ENCODE results near the gene NACC2.

NACC2 gene

GRCh38 chr9:136057236-136058081, 37.6 kb downstream of the NACC2 start:
- no peak for DNase-seq (ENCODE audit: low read depth in 3 of 3)

- DNase-seq (ENCODE audit: low read depth in 3 of 3): no peak
These were observed 38.4 kb downstream of the NACC2 start for GRCh38 chr9:136056546-136057235.

- DNase-seq (ENCODE audit: low read depth in 3 of 3): no peak
These were observed 39.2 kb downstream of the NACC2 start for GRCh38 chr9:136055715-136056545.

- DNase-seq (ENCODE audit: low read depth in 3 of 3): no peak
These were observed 40.0 kb downstream of the NACC2 start for GRCh38 chr9:136054798-136055714.

- no peak for DNase-seq (ENCODE audit: low read depth in 3 of 3)
These were observed 40.9 kb downstream of the NACC2 start for GRCh38 chr9:136054146-136054545.

DNA sequence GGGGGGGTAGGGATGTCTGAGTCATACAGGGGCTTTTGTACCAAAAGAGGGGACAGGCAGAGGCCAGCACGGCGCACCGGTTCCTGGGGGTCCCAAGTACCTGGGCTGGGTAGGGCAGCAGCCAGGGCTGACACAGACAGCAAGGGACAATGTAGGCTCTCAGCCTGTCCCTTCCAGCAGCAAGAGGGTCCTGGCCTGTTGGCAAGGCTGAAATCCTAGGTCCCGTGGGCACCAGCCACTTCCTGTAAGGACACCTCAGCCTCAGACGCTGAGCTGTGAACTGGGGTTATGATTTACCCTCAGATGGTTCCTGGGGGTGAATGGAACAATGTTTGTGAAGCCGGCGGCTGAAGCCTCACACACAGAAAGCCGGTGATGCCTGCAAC, 41.3 kb downstream of the NACC2 start:
- no peak for DNase-seq (ENCODE audit: low read depth in 3 of 3)

DNA sequence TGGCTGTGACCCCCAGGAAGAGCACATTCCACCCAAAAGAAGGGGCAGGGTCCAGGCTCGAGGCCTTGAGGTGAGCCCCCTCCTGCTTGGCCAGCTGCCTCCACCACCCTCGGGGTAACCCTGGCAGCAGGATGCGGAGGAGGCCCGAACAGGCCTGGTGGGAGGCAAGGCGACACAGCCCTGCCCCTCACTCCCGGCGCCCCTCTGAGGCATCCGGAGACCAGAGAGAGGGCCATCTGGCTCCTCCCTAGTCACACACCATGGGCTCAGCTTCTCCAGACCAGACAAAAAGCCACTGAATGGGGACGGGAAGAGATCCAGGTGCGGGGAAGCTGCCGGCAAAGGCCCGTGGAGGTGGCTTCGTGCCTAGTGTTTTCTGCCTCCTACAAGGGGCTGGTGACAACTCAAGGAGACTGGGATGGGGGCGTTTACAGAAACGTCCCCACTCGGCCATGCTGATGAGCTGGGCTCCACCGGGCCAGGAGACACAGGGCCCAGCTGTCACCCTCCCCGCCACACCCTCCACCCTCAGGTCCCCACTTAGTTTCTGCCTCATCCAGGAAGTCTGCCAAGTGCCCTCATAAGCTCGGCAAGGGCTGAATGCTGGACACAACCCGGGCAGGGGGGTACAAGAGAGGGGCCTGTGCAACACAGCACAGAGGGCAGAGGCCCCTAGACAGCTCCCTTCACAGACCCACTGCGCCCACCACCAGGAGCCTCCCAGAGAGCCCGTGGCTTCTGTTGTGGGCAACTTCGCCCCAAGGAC, 41.9 kb downstream of the NACC2 start:
- no peak for DNase-seq (ENCODE audit: low read depth in 3 of 3)

DNA sequence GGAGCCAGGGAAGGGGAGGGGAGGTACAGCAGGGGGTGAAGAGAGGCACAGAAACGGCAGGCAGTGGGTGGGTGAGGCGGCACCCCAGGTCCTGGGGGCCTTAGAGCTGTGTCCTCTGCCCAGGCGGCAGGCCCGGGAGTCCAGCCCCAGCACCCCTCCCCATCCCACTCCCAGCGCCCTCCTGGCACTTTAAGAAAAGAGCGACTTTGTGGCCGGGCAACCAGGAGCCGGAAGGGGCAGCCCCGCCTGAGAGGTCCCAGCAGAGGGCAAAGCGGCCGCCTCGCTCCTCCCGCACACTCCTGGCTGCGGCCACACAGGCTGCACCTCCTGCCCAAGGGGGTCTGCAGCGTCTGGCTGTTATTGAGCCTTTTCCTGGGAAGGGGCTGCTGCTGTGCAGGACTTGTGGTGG, 42.6 kb downstream of the NACC2 start:
- no peak for DNase-seq (ENCODE audit: low read depth in 3 of 3)

DNA sequence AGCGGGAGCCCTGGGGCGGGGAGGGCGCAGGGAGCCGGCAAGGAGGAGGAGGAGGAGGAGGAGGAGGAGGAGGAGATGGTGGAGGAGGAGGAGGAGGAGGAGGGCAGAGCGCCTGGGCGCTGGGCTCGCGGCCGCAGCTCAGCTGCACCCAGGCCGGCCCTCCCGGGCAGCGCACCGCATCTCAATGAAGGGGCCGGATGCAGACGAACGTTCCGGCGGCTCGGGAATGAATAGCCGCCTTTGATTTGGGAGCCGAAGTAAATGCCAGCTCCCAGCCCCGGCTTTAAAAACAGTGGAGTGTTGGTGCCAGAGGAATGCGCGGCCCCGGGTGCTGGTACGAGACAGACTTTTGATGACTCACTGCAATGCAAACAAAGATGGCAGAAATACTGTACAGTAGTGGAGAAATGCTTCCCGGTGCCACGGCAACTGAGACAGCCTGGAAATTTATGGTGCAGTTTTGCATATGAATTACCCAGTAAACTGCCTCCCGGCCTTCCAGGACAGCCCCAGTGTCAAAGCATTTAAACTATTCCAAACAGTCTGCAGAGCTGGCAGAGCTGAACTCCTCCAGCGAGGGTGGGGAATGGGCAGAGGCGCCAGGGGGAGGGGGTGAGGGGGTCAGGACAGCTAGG, 43.1 kb downstream of the NACC2 start:
- peak in 1 of 3 donors; percentile 11 for DNase-seq (ENCODE audit: low read depth in 3 of 3)

DNA sequence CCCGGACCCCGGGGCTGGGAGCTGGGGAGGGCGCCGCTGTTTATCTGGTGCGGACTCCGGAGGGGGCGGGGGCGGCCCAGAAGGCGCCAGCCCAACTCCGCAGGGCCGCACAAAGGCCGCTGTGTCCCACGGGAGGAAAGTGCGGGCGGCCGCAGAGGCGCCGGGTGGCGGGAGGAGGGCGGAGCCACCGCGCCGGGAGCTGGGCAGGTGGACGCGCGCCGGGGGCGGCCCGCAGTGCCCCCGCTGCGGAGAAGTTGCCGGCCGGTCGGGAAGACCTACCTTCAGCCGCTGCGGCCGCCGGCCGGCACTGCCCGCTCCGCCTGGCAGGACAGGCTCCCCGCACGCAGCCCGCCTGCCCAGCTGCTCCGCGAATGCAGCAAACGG, 43.6 kb downstream of the NACC2 start:
- DNase-seq (ENCODE audit: low read depth in 3 of 3): no peak

- DNase-seq (ENCODE audit: low read depth in 3 of 3): no peak
These were observed 44.2 kb downstream of the NACC2 start for GRCh38 chr9:136050701-136051452.

- DNase-seq (ENCODE audit: low read depth in 3 of 3): no peak
These were observed 44.8 kb downstream of the NACC2 start for GRCh38 chr9:136050266-136050700.

GRCh38 chr9:136049491-136050265, 45.4 kb downstream of the NACC2 start:
- no peak for DNase-seq (ENCODE audit: low read depth in 3 of 3)

DNA sequence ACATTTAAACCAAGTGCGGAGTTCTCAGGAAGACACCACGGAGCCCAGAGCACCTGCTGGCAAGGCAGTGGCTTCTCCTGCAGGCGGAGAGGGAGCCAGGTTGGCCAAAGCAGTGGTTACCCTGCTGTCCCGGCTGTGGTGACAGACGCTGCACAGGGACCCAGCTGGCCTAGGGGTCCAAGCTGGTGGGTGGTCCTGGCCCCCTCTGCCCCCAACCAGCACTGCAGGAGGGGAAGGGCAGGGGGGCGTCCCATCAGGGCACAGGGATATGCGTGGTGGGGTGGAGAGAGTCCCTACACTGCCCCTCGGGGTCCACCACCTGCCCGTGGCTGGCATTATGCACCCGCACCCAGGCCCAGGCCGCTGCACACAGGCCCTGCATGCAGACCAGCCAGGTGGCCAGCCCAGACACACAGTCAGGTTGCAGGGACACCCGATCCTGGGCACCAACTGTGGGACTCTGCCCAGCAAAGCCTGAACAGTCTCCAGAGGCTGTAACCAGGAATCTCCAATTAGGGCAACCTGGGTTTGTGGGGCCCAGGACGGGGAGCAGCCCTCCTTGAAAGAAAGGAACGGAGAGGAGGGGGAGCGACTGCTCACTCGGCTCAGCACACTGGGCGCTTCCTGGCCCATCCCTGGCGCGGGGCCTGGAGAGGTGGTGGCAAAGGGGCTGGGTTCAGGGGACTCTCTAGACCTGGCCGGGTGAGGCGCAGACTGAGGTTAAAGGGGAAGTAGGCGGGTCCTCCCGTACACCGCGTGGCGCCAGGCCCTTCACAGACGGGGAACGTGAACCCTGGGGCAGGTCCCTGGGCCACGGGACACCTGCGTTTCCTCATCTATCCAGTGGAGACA, 46.3 kb downstream of the NACC2 start:
- DNase-seq (ENCODE audit: low read depth in 3 of 3): no peak

DNA sequence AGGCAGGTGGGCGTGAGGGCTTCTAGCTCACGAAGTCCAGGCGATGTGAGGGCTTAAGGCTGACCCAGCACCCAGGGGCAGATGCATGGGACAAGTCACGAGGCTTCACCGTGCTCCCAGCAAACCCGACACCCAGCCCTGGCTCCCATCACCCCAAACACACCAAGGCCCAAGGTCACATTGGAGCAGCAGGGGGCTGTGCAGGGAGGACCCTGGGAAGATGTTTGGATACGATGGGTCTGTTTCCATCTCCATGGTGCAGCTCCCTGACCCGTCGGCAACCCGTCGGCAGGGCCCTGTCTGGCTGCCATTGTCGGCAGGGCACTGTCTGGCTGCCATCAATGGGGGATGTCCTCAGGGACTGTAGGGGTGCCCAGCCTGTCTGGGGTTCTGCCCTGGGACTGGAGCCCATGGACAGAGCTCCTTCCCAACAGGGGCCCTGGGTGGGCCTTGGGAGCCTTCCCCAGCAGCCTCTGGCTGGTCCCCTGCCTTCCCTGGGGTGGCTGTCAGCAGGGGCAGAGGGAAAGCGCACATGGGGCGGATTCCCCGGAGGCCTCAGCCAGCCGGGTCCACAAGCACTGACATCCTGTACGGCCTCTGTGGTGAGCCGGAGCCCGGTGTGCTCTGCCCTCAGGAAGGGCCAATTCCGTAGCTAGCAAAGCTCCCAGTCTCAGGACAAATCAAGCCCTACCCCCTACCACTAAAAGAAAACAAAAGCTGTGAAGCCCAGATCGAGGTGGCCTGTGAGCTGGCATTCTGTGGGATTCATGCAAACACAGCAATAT, 47.1 kb downstream of the NACC2 start:
- DNase-seq (ENCODE audit: low read depth in 3 of 3): no peak

DNA sequence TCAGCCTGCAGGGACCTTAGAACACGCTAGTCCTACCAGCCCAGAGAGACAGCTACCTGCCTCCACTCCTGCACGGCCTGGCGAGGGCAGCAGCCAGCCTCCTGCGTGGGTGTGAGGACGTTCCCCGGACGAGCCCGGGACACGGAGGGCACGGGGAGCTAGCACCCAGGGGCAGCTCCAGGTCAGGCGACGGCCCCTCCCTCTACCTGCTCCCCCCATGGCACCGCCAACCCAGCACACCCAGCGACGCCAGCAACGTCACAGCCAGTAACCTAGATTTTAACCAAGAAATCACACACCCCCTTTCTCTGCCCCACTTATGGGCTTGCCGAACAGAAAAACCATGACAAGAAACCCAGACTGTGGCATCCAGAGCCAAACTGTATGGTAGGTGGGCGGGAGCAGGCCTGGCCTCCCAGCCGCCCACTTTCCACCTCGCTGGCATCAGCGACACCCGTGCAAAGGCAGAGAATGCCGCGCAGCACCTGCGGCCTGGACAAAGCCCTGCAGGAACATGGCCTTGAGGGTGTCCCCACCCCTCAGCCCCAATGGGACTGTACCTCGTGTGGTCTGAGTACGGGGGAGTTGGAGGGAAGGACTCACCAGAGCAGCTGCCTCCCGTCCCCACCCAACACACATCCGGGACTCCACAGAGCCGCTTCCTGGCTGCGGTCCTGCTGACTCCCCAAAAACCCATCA, 47.9 kb downstream of the NACC2 start:
- DNase-seq (ENCODE audit: low read depth in 3 of 3): no peak
